ENCODE data around the gene OSBPL6. TPM values are rescaled to one million over a fixed set of nuclear protein-coding genes. Genes with fewer than 3 reads are reported as not detected.
A peak's percentile ranks its signal among the peaks of the same experiment; 100 is the strongest.

The OSBPL6 gene
- total and polyA plus RNA-seq, 2 of the 13 experiments (the other 11 are each of a cell fraction or from before 2014, with no cell fraction given): 0.03 to 0.11 TPM

GRCh38 chr2:178193496-178193822 is 853 bp upstream of the OSBPL6 start (continued):
- TF ChIP-seq PATZ1 (CRISPR knock-in tag; IDR thresholded peaks at IDR 0.05) (peak; percentile 93), TARDBP (CRISPR knock-in tag; IDR thresholded peaks at IDR 0.05) (peak; percentile 90; the same call in 1 of the 2 replicates), SOX13 (IDR thresholded peaks at IDR 0.05) (peak; percentile 76), SOX13 (CRISPR knock-in tag; conservative IDR thresholded peaks at IDR 0.05 in 1 of 2, IDR thresholded peaks at IDR 0.05 in 1 of 2) (peak in 1 of 2 experiments; percentile 80; a peak in 2 of 4 replicates), HHEX (CRISPR knock-in tag; IDR thresholded peaks at IDR 0.05) (peak; percentile 98), CREB1 (IDR thresholded peaks at IDR 0.05) (peak; percentile 25; the same call in 1 of the 2 replicates), CREB1 (CRISPR knock-in tag; IDR thresholded peaks at IDR 0.05) (peak; percentile 70; the same call in 1 of the 2 replicates), ISL2 (CRISPR knock-in tag; IDR thresholded peaks at IDR 0.05) (peak; percentile 82), JDP2 (CRISPR knock-in tag; IDR thresholded peaks at IDR 0.05; ENCODE audit: borderline replicate concordance) (peak; percentile 90; the same call in 1 of the 2 replicates), HMG20A (CRISPR knock-in tag; IDR thresholded peaks at IDR 0.05; ENCODE audit: borderline replicate concordance) (peak; percentile 97), EP300 (IDR thresholded peaks at IDR 0.05; ENCODE audit: low read depth in 2 of 2, low read length in 2 of 2) (peak in 1 of 2 experiments; percentile 88; a peak in 2 of 4 replicates), EP300 (CRISPR knock-in tag; IDR thresholded peaks at IDR 0.05; ENCODE audit: borderline replicate concordance) (peak; percentile 55; the same call in 1 of the 2 replicates), KDM1A (CRISPR knock-in tag; IDR thresholded peaks at IDR 0.05) (no peak), CEBPG (CRISPR knock-in tag; IDR thresholded peaks at IDR 0.05) (peak; percentile 59; the same call in 1 of the 2 replicates), ZBTB34 (CRISPR knock-in tag; IDR thresholded peaks at IDR 0.05) (peak; percentile 78; the same call in 1 of the 2 replicates), KDM3A (CRISPR knock-in tag; IDR thresholded peaks at IDR 0.05; ENCODE audit: low read depth) (peak; percentile 71; the same call in 1 of the 2 replicates), SOX6 (IDR thresholded peaks at IDR 0.05) (no peak), SOX6 (CRISPR knock-in tag; IDR thresholded peaks at IDR 0.05) (peak; percentile 92), SMYD3 (CRISPR knock-in tag; IDR thresholded peaks at IDR 0.05) (0 out of 2 replicates have a peak, but pooled peaks have one; percentile 32), ZNF563 (CRISPR knock-in tag; IDR thresholded peaks at IDR 0.05) (no peak; the same call in 1 of the 2 replicates), IRF2 (CRISPR knock-in tag; IDR thresholded peaks at IDR 0.05) (0 out of 2 replicates have a peak, but pooled peaks have one; percentile 54), FOXP4 (CRISPR knock-in tag; IDR thresholded peaks at IDR 0.05) (peak; percentile 90), HNRNPK (IDR thresholded peaks at IDR 0.05; ENCODE audit: low read depth, low read length, poor library complexity, severe bottlenecking) (no peak)
- TF ChIP-seq, protein P1, sequence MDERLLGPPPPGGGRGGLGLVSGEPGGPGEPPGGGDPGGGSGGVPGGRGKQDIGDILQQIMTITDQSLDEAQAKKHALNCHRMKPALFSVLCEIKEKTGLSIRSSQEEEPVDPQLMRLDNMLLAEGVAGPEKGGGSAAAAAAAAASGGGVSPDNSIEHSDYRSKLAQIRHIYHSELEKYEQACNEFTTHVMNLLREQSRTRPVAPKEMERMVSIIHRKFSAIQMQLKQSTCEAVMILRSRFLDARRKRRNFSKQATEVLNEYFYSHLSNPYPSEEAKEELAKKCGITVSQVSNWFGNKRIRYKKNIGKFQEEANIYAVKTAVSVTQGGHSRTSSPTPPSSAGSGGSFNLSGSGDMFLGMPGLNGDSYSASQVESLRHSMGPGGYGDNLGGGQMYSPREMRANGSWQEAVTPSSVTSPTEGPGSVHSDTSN (CRISPR knock-in tag; IDR thresholded peaks at IDR 0.05): peak; percentile 46
